Activated CD8-positive, alpha-beta T cell treated with anti-CD3 and anti-CD28 coated beads for 36 hours (primary cell): ENCODE data around the gene ANP32B. TPM values are rescaled to one million over a fixed set of nuclear protein-coding genes. Genes with fewer than 3 reads are reported as not detected.

ENCODE experiments used
- ATAC-seq: fragments of 200-7000 bp; cut with Tn5 transposase; one replicate; pipeline ENCODE4 v1.10.0; 2021; ENCODE audit warnings: mild to moderate bottlenecking, moderate library complexity
- CTCF ChIA-PET: fragments of 350-600 bp; sonication (Branson Sonifier 250); formaldehyde crosslinking; loops from one replicate; lab custom pipeline; 2021; ENCODE audit warnings: antibody characterized with exemption; lab: Charles Lee
- POLR2A ChIA-PET: fragments of 350-600 bp; sonication (Branson Sonifier 250); formaldehyde crosslinking; loops from one replicate; lab custom pipeline; 2021; ENCODE audit warnings: antibody characterized with exemption; lab: Charles Lee
- DNase-seq: peaks from one replicate; pipeline ENCODE4 v3.0.0-alpha.2; 2020
- H3K27ac Mint-ChIP-seq: one replicate; pipeline ENCODE4 v1.8.0; 2021; ENCODE audit warnings: mild to moderate bottlenecking, mixed read lengths
- H3K27me3 Mint-ChIP-seq: one replicate; pipeline ENCODE4 v1.8.0; 2021; ENCODE audit warnings: mixed read lengths
- H3K36me3 Mint-ChIP-seq: one replicate; pipeline ENCODE4 v1.8.0; 2021; ENCODE audit warnings: low read depth, mixed read lengths
- H3K4me1 Mint-ChIP-seq: one replicate; pipeline ENCODE4 v1.8.0; 2021; ENCODE audit warnings: low read depth, mixed read lengths
- H3K4me3 Mint-ChIP-seq: one replicate; pipeline ENCODE4 v1.8.0; 2021; ENCODE audit warnings: mild to moderate bottlenecking, moderate library complexity, mixed read lengths
- H3K9me3 Mint-ChIP-seq: one replicate; pipeline ENCODE4 v1.8.0; 2021; ENCODE audit warnings: mixed read lengths
- CTCF ChIP-seq: fragments of 200-600 bp; IDR thresholded peaks from one replicate; pipeline ENCODE4 v1.8.0; 2022; ENCODE audit warnings: antibody characterized with exemption, mild to moderate bottlenecking
- intact Hi-C: fragments of 100-400 bp; cut with micrococcal nuclease; formaldehyde crosslinking; loops from one replicate; pipeline ENCODE4 v1.10.0; 2022
- total RNA-seq, 2 experiments: library from RNA; stranded (reverse); gene quantifications; one replicate each; pipeline ENCODE4 v1.2.3, GENCODE V29; 2021

Gene ANP32B
- total RNA-seq, 2 experiments from 2014 or later: 374 to 389 TPM

- DNase-seq (peak; percentile 52), ATAC-seq (peak; percentile 93)
- Mint-ChIP-seq H3K4me3 (peak overlapping the region; percentile 86), H3K27ac (peak overlapping the region; percentile 94), H3K36me3 (peaks cover 37% of the 10 kb centered on the region), H3K4me1 (peaks cover 36% of the 10 kb centered on the region), H3K9me3 (peaks cover 4% of the 10 kb centered on the region), H3K27me3 (no peaks in the 10 kb centered on the region)
- POLR2A ChIA-PET: interaction anchor here (0.8 to 5.9 kb wide), 6 partner anchors 9 to 123 kb away, joined by 3 to 44 read pairs (median 4); partner anchors contain the start of genes ANP32B, NANS and TRMO
- intact Hi-C loops: no loop called here
- CTCF ChIA-PET: interaction anchor here (0.9 to 8.1 kb wide), 15 partner anchors 8 to 214 kb away, joined by 3 to 34 read pairs (median 5); partner anchors contain the start of gene TRMO
- peak; percentile 35 for TF ChIP-seq CTCF
Measured at GRCh38 chr9:98045234-98046179, 62.4 kb downstream of the ANP32B start.

GRCh38 chr9:98046180-98046543, 63.0 kb downstream of the ANP32B start:
- intact Hi-C loops: no loop called here

GRCh38 chr9:98047002-98047401, 63.9 kb downstream of the ANP32B start:
- Mint-ChIP-seq H3K4me3 (peak overlapping the region; percentile 86), H3K27me3 (no peaks in the 10 kb centered on the region), H3K9me3 (peaks cover 4% of the 10 kb centered on the region), H3K27ac (peak overlapping the region; percentile 83), H3K36me3 (peaks cover 43% of the 10 kb centered on the region), H3K4me1 (peaks cover 42% of the 10 kb centered on the region)
- intact Hi-C loops: no loop called here
- DNase-seq (peak; percentile 23), ATAC-seq (no peak)
- ChIA-PET POLR2A (interaction anchor here (4.1 to 5.9 kb wide), 2 partner anchors 10 to 63 kb away, joined by 28 to 44 read pairs; partner anchors contain the start of genes ANP32B and NANS), CTCF (interaction anchor here (1.3 to 8.1 kb wide), 5 partner anchors 9 to 157 kb away, joined by 4 to 34 read pairs (median 6); partner anchors contain the start of gene TRMO)
- TF ChIP-seq CTCF: no peak

More at GRCh38 chr9:98046180-98046543, 63.0 kb downstream of the ANP32B start:
- Mint-ChIP-seq H3K36me3 (peaks cover 40% of the 10 kb centered on the region), H3K4me1 (peaks cover 36% of the 10 kb centered on the region), H3K4me3 (peak overlapping the region; percentile 86), H3K9me3 (peaks cover 4% of the 10 kb centered on the region), H3K27ac (peak overlapping the region; percentile 94), H3K27me3 (no peaks in the 10 kb centered on the region)
- ATAC-seq: no peak
- ChIA-PET POLR2A (interaction anchor here (0.8 to 5.9 kb wide), 5 partner anchors 9 to 124 kb away, joined by 3 to 44 read pairs (median 5); partner anchors contain the start of genes ANP32B, NANS and TRMO), CTCF (interaction anchor here (0.9 to 8.1 kb wide), 9 partner anchors 8 to 156 kb away, joined by 4 to 34 read pairs (median 6); partner anchors contain the start of gene TRMO)
- DNase-seq: no peak
- no peak for TF ChIP-seq CTCF

- CTCF ChIA-PET: interaction anchor here (8.1 kb wide), 1 partner anchor 126 kb away, joined by 34 read pairs; the partner anchor contains the start of gene TRMO
Measured at GRCh38 chr9:98049288-98050072, 66.3 kb downstream of the ANP32B start.

More at GRCh38 chr9:98049288-98050072, 66.3 kb downstream of the ANP32B start:
- Mint-ChIP-seq H3K9me3 (peaks cover 7% of the 10 kb centered on the region), H3K27me3 (no peaks in the 10 kb centered on the region), H3K4me1 (peaks cover 43% of the 10 kb centered on the region), H3K27ac (peak overlapping the region; percentile 36), H3K4me3 (no peak overlapping the region), H3K36me3 (peaks cover 53% of the 10 kb centered on the region)
- no peak for DNase-seq
- no peak for ATAC-seq
- intact Hi-C loops: no loop called here
- POLR2A ChIA-PET: no interaction called here
- no peak for TF ChIP-seq CTCF
